Measurements from ENCODE around the gene ING5.

DNA sequence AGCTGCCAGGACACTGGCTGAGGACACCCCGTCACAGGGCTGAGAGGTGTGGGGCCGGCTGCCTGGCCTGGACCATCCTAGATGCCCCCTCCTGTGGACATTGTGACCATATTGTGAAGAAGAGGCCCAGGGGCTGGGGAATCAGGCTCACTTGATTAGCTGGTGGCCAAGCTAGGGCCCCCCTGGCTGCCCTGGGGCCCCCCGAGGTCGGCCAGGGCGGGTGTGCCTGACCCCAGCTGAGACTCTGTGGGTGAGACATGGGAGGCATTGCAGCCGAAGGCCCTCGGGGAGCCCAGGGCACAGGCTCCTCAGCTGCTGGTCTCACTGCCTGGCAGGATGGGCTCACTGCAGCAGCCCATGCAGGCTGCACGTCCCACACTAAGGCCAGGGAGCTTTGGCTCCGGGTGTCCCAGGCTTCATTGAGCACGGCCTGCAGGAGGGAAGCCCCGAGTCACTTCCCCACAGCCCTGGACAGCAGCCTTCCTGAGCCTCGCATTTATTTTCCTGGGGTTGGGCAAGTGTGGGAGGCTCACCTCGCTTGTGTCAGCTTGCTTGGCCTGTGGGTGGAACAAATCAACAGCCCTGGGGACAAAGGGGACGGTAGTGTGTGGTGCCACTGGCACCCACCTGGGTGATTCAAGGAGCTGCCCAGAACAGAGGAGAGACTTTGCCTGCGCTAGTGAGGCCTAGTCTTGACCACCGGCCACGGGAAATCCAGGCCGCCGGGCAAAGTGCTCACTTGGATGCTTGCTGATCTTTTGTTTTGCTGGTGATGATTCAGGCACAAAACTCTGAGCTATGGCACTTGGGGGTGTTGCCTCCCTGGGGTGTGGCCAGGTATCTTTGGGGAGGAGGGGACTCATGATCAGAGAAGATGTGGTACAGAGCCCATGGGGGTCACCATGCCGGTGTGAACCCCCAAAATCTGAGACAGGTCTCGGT lies 76.1 kb downstream of the ING5 start:
- TF ChIP-seq, protein P1, sequence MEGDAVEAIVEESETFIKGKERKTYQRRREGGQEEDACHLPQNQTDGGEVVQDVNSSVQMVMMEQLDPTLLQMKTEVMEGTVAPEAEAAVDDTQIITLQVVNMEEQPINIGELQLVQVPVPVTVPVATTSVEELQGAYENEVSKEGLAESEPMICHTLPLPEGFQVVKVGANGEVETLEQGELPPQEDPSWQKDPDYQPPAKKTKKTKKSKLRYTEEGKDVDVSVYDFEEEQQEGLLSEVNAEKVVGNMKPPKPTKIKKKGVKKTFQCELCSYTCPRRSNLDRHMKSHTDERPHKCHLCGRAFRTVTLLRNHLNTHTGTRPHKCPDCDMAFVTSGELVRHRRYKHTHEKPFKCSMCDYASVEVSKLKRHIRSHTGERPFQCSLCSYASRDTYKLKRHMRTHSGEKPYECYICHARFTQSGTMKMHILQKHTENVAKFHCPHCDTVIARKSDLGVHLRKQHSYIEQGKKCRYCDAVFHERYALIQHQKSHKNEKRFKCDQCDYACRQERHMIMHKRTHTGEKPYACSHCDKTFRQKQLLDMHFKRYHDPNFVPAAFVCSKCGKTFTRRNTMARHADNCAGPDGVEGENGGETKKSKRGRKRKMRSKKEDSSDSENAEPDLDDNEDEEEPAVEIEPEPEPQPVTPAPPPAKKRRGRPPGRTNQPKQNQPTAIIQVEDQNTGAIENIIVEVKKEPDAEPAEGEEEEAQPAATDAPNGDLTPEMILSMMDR (IDR thresholded peaks at IDR 0.05; ENCODE audit: low read depth, low read length, poor library complexity, severe bottlenecking), result no peak
- TF ChIP-seq EZH2phosphoT487 (IDR thresholded peaks at IDR 0.05; ENCODE audit: borderline replicate concordance, low read length), result no peak
